Measurements from ENCODE around the gene UTS2B. TPM values are rescaled to one million over a fixed set of nuclear protein-coding genes. Genes with fewer than 3 reads are reported as not detected.

Gene UTS2B
- total and polyA plus RNA-seq, 10 of the 15 experiments (the other 5 are each of a cell fraction or from before 2014, with no cell fraction given) = 0.15 to 0.72 (median 0.44) TPM

- Histone ChIP-seq H2AFZ (ENCODE audit: control insufficient read depth, low read depth, low read length) (no peak overlapping the region), H3K36me3 (ENCODE audit: control insufficient read depth in 2 of 2, insufficient read depth in 2 of 2, low read length in 1 of 2) (no peaks in the 10 kb centered on the region), H3K4me2 (ENCODE audit: control insufficient read depth, insufficient read depth) (no peak overlapping the region), H3K27me3 (replicated peaks in 1 of 2; ENCODE audit: control insufficient read depth in 2 of 2, insufficient read depth in 2 of 2, low read length in 1 of 2) (no peaks in the 10 kb centered on the region; a peak in 1 of 4 replicates), H3K4me3 (no peak overlapping the region), H3K27ac (ENCODE audit: control insufficient read depth, insufficient read depth) (no peak overlapping the region), H4K20me1 (ENCODE audit: control insufficient read depth, insufficient read depth) (no peaks in the 10 kb centered on the region), H3K9ac (ENCODE audit: control insufficient read depth, insufficient read depth, low read length) (no peak overlapping the region), H3K79me2 (ENCODE audit: control insufficient read depth, insufficient read depth, low read length) (no peaks in the 10 kb centered on the region), H3K9me3 (replicated peaks; ENCODE audit: control insufficient read depth, insufficient read depth, low read length) (no peaks in the 10 kb centered on the region; the same call in 2 of the 3 replicates), H3K4me1 (ENCODE audit: control insufficient read depth, insufficient read depth, low read length) (no peaks in the 10 kb centered on the region)
- intact Hi-C loops (cut with micrococcal nuclease; ENCODE audit: unreplicated experiment) (no loop called here), in situ Hi-C loops (cut with MboI) (no loop called here)
- no peak for DNase-seq (ENCODE audit: low read depth, low spot score)
- BruUV-seq (replicated peaks) = no TSS peak
- RAD21 ChIA-PET (ENCODE audit: unreplicated experiment) = no interaction called here
- WGBS (ENCODE audit: insufficient coverage, insufficient replicate concordance, low lambda C conversion rate, missing lambda C conversion rate) = 89% methylated on average over 4 of the region's 4 CpGs
- SMC1A ChIA-PET (ENCODE audit: uncharacterized antibody, unreplicated experiment) = interaction anchor here (0.6 to 0.9 kb wide), 2 partner anchors 16 to 811 kb away, joined by 3 to 4 read pairs; no protein-coding TSS in a partner anchor
- no peak for ATAC-seq
- FAIRE-seq = no peak
- POLR2A ChIA-PET = no interaction called here
- CTCF ChIA-PET = no interaction called here
- no peak for TF ChIP-seq RAD51 (IDR thresholded peaks at IDR 0.05)
Observed at GRCh38 chr3:191321019-191321767, 9.1 kb downstream of the UTS2B start.

- H3K79me2 ChIP-seq (ENCODE audit: control insufficient read depth, insufficient read depth, low read length) = no peaks in the 10 kb centered on the region
- in situ Hi-C loops (cut with MboI) = no loop called here
- H3K27ac ChIP-seq (ENCODE audit: control insufficient read depth, insufficient read depth) = no peak overlapping the region
- no TSS peak for BruUV-seq (replicated peaks)
- no peaks in the 10 kb centered on the region for H4K20me1 ChIP-seq (ENCODE audit: control insufficient read depth, insufficient read depth)
- no peak for FAIRE-seq
- no peak overlapping the region for H3K9ac ChIP-seq (ENCODE audit: control insufficient read depth, insufficient read depth, low read length)
- no peak for TF ChIP-seq ZZZ3 (IDR thresholded peaks at IDR 0.05; ENCODE audit: control insufficient read depth, insufficient read length, low read depth)
- TF ChIP-seq TCF3 (IDR thresholded peaks at IDR 0.05; ENCODE audit: borderline replicate concordance, insufficient read depth, low read depth, low read length) = no peak
- no peak for TF ChIP-seq SP1 (IDR thresholded peaks at IDR 0.05; ENCODE audit: low read depth, low read length)
- no peak for TF ChIP-seq ZNF217 (IDR thresholded peaks at IDR 0.05)
- TF ChIP-seq USF2 (IDR thresholded peaks at IDR 0.05; ENCODE audit: borderline replicate concordance, low read depth, low read length) = no peak
- TF ChIP-seq CREM (IDR thresholded peaks at IDR 0.05; ENCODE audit: low read depth) = no peak
- TF ChIP-seq SRF (IDR thresholded peaks at IDR 0.05; ENCODE audit: low read depth in 2 of 2, low read length in 2 of 2) = no peak
- TF ChIP-seq KLF5 (IDR thresholded peaks at IDR 0.05; ENCODE audit: partially characterized antibody) = no peak
- no peak for TF ChIP-seq ZNF207 (IDR thresholded peaks at IDR 0.05; ENCODE audit: borderline replicate concordance)
- TF ChIP-seq PKNOX1 (IDR thresholded peaks at IDR 0.05) = no peak
- TF ChIP-seq POLR2AphosphoS2 (IDR thresholded peaks at IDR 0.05; ENCODE audit: low read depth, low read length) = no peak
- no peak overlapping the region for H2AFZ ChIP-seq (ENCODE audit: control insufficient read depth, low read depth, low read length)
- SMC1A ChIA-PET (ENCODE audit: uncharacterized antibody, unreplicated experiment) = no interaction called here
- no peaks in the 10 kb centered on the region; the same call in 2 of the 3 replicates for H3K9me3 ChIP-seq (replicated peaks; ENCODE audit: control insufficient read depth, insufficient read depth, low read length)
- intact Hi-C loops (cut with micrococcal nuclease; ENCODE audit: unreplicated experiment) = no loop called here
- 77% methylated on average over 5 of the region's 5 CpGs for WGBS (ENCODE audit: insufficient coverage, insufficient replicate concordance, low lambda C conversion rate, missing lambda C conversion rate)
- CTCF ChIA-PET = no interaction called here
- no peak for DNase-seq (ENCODE audit: low read depth, low spot score)
- no peak overlapping the region for H3K4me3 ChIP-seq
- RAD21 ChIA-PET (ENCODE audit: unreplicated experiment) = no interaction called here
- H3K27me3 ChIP-seq (replicated peaks in 1 of 2; ENCODE audit: control insufficient read depth in 2 of 2, insufficient read depth in 2 of 2, low read length in 1 of 2) = no peaks in the 10 kb centered on the region; a peak in 1 of 4 replicates
- POLR2A ChIA-PET = no interaction called here
- no peaks in the 10 kb centered on the region for H3K36me3 ChIP-seq (ENCODE audit: control insufficient read depth in 2 of 2, insufficient read depth in 2 of 2, low read length in 1 of 2)
- ATAC-seq = no peak
- no peak overlapping the region for H3K4me2 ChIP-seq (ENCODE audit: control insufficient read depth, insufficient read depth)
- no peaks in the 10 kb centered on the region for H3K4me1 ChIP-seq (ENCODE audit: control insufficient read depth, insufficient read depth, low read length)
Observed at GRCh38 chr3:191320316-191320715, 10.0 kb downstream of the UTS2B start.
